H7 (cell line): ENCODE measurements around the gene HOXC13. TPM values are rescaled to one million over a fixed set of nuclear protein-coding genes. Genes with fewer than 3 reads are reported as not detected.

Experiments
- DNase-seq: peaks from one replicate; pipeline ENCODE4 v3.0.0; 2012
- H3K27me3 ChIP-seq: 2 replicates; pipeline ENCODE4 v1.6.0; 2011; ENCODE audit warnings: mild to moderate bottlenecking, low read length; ENCODE audit not compliant: control insufficient read depth, insufficient read depth
- H3K36me3 ChIP-seq: replicated peaks from 2 replicates; pipeline ENCODE4 v1.5.1; 2011; ENCODE audit warnings: low read length; ENCODE audit not compliant: control insufficient read depth, insufficient read depth
- H3K4me3 ChIP-seq: 2 replicates; pipeline ENCODE4 v1.5.1; 2011; ENCODE audit warnings: low read depth, mild to moderate bottlenecking, control low read depth, low read length, moderate library complexity; ENCODE audit not compliant: insufficient read depth
- total RNA-seq: library from RNA; depleted of rRNA; stranded (reverse); fragments of >200 nt; shearing (Covaris generic); gene quantifications from 2 replicates; pipeline ENCODE4 v1.2.3, GENCODE V29; 2014

Gene HOXC13
- total RNA-seq, 1 experiment from 2014 or later: not detected

DNA sequence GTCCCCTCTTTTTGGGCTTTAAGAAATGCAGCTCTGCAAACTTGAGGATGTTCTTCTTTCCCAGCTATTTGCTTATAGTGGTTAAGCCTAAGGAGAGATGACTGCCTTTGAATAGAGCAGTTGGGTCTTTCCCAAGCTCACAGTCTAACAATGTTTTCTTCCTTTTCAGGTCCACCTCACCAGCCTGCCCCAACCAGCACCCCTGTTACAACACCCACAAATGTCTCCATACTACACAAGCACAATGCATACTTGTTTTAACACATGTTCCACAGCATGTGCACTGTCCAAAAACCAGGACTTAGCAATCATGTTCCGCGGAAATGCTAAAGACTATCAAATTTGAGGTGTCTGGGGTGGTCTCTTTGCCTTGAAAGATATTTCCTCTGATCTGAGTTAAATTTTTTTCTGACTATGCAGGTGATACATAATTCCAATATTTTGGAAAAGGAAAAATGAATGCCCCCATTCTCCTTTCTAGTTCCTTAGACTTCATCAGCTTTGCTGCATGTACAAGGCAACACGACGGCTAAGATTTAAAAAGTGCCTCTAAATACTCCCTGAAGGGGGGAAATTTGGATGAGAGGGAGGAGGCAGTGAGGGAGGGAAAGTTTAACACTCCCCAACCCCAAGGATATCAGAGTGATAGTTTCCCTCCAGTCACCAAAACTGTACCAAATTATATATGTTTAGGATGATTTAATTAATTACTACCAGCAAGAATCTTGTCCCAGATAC is 6.6 kb upstream of the HOXC13 start:
- peaks cover 100% of the 10 kb centered on the region for H3K27me3 ChIP-seq
- H3K36me3 ChIP-seq: no peaks in the 10 kb centered on the region
- H3K4me3 ChIP-seq: no peak overlapping the region
- DNase-seq: no peak

DNA sequence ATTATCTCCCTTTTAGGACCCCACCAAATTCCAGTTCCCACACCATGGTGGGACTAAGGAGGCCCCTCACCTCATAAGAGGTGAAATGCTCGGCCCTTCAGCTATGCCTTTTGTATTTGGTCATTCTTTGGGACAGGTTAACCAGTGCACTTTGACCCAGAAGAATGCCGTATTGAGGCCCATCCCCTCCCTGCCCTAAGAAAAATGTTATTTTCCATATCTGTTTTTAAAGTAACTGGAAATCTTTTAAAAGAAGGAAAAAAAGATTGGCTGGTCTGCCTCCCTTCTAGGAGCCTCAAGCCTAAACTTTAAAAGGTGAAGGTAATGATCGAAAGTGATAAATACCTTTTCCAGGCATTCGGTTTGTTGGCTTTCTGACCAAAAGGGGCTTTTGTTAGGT is 5.7 kb upstream of the HOXC13 start:
- DNase-seq: no peak
- H3K27me3 ChIP-seq: peaks cover 100% of the 10 kb centered on the region
- no peaks in the 10 kb centered on the region for H3K36me3 ChIP-seq
- no peak overlapping the region for H3K4me3 ChIP-seq

DNA sequence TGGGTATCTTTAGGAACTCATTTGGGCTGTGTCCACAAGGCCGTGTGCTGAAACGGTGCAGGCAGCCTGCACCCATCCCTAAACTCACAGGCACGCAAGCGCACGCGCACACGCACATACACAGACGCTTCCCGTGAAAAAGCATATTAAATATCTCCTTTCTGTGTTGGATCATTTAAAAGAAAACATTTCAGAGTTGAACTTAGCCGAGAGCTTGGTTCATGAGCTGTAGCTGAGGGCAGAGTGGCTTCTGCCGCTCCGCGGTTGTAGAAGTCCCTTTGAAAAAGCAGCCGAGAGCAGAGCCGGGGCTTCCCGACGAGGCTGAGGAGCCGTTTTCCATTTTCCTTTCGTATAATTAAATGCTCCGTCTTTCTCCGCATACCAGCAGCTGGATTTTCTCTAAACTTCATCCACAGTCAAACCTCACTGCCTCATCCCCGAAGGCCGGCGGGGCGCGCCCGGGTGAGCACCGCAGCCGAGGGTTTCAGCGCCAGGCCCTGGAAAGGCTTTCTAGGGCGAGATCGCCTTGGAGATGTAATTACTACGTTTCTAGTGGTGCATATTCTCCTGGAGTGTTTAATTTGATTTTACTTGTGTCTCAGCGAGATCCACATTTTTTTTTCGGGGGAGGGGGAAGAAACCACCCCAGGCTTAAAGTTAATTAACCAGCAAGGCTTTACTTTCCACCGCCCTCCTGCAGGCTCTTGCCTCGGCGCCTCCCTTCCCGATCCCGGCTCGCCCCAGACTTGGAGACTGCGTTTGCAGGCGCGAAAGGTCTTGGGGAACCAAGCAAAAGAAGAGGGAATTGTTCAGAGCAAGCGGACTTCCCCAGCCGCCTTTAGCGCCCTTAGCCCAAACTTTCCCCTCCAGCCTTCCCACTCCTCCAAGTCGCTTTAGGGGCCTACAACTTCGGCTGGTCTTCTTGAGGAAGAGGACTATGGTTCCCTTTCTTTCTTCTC is 3.0 kb upstream of the HOXC13 start:
- DNase-seq: peak; percentile 56
- H3K4me3 ChIP-seq: no peak overlapping the region

DNA sequence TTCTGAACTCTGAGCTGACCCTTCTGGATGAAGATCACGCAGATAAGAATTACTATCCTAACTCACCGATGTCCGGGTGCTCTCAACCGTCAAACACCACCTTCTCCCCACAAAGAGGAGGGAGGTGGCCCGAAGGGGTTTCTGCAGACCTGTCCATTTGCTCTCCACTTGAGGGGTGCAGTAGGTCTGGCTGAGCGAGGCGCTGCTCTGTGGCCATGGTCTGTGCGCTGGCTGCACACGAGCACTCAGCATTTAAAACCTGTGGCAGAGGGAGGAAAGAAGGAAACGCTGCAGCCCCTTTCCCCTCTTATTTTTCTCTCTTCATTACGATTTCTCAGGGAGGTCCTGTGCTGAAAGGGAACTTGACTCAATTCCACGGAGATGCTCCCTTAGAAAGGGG is 1.5 kb upstream of the HOXC13 start:
- H3K27me3 ChIP-seq: peaks cover 100% of the 10 kb centered on the region

More for the DNA sequence above, 3.0 kb upstream of the HOXC13 start:
- no peaks in the 10 kb centered on the region for H3K36me3 ChIP-seq
- H3K27me3 ChIP-seq: peaks cover 100% of the 10 kb centered on the region

DNA sequence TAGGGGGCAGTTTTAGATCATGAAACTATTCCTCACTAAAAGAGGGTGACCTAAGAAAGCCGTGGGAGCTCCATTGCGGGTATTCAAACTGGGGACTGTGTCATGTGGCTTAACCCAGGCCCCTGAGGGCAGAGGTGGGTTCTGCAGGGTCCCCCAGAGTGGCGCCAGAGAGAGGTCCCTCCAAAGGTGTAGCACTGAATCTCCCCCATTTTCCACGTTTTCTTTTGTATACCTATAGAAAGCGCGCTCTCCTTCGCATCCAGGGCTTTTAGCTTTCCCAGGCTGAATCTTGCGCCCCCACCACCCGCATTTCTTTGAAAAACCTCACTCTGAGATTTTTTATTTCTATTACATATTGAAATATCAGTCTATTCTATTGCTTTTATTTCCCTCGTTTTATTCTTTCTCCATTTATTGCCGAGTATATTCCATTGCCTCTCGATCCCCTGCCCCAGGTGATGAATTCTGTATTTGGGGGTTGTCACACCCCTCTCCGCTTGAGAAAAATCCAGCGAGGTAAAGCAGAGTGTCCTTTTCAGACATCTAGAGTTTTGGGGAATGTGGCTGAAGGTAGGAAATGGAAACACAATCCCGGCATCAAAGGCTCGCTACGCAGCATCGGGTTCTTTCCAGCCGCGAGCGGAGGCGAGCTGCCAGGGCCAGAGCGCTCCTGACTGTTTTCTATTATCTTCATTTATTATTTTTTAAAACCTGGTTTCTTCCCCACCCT is 870 bp upstream of the HOXC13 start:
- no peak overlapping the region for H3K4me3 ChIP-seq

More for the DNA sequence above, 1.5 kb upstream of the HOXC13 start:
- no peak for DNase-seq
- Histone ChIP-seq H3K4me3 (no peak overlapping the region), H3K36me3 (no peaks in the 10 kb centered on the region)

DNA sequence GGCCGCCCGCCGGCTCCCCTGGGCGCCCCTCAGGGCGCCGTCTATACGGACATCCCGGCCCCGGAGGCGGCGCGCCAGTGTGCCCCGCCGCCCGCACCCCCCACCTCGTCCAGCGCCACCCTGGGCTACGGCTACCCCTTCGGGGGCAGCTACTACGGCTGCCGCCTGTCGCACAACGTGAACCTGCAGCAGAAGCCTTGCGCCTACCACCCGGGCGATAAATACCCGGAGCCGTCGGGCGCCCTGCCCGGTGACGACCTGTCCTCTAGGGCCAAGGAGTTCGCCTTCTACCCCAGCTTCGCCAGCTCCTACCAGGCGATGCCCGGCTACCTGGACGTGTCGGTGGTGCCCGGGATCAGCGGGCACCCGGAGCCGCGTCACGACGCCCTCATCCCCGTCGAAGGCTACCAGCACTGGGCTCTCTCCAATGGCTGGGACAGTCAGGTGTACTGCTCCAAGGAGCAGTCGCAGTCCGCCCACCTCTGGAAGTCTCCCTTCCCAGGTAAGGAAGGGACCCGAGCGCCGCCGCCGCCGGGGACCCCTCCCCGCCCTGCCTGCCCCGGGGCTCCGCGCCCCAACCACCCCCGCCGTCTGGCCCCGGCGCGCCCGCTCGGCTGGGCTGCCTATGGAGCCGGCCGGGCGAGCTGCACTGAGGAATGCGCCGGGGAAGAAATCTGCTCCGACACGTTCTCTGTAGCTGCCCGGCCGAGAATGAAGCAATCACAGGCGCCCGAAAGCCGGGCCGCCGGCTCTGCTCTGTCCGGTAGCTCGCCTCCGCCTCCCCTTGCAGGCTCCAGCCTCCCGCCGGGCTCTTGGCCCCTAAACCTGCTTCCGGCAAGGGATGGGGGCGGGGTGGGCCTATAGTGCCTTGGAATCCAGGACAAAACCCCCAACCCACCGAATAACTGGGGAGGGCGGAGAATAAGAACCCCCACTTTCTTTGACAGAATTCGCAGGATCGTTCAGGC is 794 bp downstream of the HOXC13 start:
- H3K4me3 ChIP-seq: no peak overlapping the region; the same call in 1 of the 2 replicates
- no peaks in the 10 kb centered on the region for H3K36me3 ChIP-seq
- peaks cover 100% of the 10 kb centered on the region for H3K27me3 ChIP-seq
- DNase-seq: peak; percentile 81

More for the DNA sequence above, 870 bp upstream of the HOXC13 start:
- H3K27me3 ChIP-seq: peaks cover 100% of the 10 kb centered on the region
- H3K36me3 ChIP-seq: no peaks in the 10 kb centered on the region
- peak; percentile 17 for DNase-seq

DNA sequence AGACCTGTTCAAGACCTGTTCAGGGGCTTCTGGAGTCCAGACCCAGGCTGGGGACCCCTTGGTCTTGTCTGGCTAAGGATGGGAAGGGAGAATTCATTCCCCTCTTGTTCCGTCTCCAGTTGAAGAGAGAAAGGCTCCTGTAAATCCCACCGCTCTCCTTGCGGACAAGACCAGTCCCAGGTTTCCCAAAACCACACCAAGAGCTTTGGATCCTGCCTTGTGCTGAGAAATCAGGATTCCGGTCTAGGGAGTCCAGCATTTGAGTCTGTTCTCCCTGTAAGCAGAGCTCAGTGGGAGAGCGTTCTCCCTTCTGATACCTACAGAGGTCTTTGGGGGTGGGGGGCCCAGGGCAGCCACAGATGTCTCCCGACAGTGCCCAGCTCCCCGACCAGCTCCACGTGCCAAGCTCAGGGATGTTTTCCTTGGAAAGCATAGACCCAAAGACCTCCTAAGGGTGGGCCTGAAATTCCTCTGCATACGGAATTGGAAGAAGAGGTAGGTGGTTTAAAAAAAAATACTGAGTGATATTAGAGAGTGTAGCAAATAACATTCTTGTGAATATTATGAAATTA is 1.9 kb downstream of the HOXC13 start:
- peaks cover 100% of the 10 kb centered on the region for H3K27me3 ChIP-seq
- DNase-seq: peak; percentile 28
- no peaks in the 10 kb centered on the region for H3K36me3 ChIP-seq
- no peak overlapping the region for H3K4me3 ChIP-seq

DNA sequence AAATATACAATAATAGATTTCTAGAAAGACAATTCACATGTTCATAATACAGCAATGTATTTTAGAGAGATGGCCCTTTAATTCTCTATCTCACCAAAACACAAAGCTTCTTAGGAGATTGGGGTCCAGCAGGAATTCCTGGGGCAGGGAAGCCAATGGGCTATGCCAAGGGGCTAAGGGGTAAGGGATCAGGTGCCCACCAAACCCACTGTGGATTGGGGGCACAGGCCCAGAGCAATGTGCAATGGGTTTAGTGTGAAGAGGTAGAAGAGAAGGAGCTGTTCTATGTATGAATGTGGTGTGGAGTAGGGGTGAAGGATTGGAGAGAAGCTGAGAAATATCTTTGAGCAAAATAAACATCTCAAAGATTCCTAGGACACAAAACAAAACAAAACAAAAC is 2.6 kb downstream of the HOXC13 start:
- Histone ChIP-seq H3K4me3 (no peak overlapping the region), H3K36me3 (no peaks in the 10 kb centered on the region), H3K27me3 (peaks cover 100% of the 10 kb centered on the region)
- peak; percentile 5 for DNase-seq

DNA sequence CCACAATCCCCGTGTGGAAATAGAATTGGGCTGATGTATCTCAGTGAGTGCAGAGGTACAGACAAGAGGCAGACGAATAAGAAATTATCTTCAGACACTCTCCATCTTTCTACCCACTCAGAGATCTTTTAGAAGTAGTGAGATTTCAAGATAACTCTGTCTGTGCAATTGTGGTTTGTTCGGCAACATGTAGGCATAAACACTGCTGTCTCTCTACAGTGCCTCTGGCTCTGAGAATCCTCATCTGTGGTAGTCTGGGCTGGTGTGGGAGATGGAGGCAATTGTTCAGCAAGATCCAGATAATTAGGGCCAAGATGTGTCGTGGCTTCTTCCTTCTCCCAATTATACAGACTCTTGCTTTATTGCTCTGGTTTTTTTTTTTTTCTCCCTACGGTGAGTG is 3.1 kb downstream of the HOXC13 start:
- Histone ChIP-seq H3K27me3 (peaks cover 100% of the 10 kb centered on the region), H3K4me3 (no peak overlapping the region), H3K36me3 (no peaks in the 10 kb centered on the region)
- DNase-seq: peak; percentile 11

DNA sequence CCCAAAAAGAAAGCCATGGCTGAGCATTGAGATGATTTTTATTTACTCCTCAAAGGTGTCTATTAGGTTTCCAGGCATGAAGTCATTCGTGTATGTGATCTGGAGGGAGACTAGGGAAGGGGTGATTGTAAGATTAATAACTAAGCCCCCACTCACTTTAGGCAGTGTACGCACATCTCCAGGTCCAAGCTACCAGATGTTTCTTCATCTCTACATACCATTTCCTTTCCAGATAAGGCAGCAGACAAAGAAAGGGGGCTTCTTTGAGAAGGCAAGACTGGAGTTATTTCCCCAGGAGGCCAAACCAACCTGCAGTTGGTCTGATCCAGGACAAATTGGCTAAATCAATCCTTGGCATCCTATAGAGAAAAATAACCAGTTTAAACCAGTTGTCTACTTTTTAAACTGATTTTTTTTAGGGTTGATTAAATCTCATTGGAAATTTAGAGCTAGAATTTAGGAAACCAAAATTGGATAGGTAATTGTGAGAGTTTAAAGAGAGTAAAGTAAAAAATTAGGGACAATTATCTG is 3.9 kb downstream of the HOXC13 start:
- Histone ChIP-seq H3K4me3 (no peak overlapping the region), H3K36me3 (no peaks in the 10 kb centered on the region), H3K27me3 (peaks cover 100% of the 10 kb centered on the region)
- DNase-seq: no peak

DNA sequence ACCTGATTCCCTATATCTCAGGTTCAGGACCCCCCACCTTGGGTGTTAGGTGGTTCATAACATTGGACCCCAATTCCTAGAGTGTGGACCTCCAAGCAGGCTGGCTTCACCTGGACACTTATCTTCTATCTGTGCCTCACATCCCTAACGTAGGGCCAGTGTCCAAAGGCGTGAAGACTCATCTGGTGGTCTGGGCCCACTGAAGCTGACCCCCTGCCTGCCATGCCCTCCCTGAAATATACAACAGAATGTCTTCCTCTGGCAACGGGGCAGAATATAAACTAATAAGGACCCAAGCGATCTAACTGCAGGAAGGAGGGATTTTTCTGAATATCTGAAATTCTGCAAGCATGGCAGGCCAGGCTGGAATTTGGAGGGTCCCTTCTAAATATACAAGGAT is 5.6 kb downstream of the HOXC13 start:
- Histone ChIP-seq H3K27me3 (peaks cover 100% of the 10 kb centered on the region), H3K4me3 (no peak overlapping the region), H3K36me3 (no peaks in the 10 kb centered on the region)
- DNase-seq: peak; percentile 25

DNA sequence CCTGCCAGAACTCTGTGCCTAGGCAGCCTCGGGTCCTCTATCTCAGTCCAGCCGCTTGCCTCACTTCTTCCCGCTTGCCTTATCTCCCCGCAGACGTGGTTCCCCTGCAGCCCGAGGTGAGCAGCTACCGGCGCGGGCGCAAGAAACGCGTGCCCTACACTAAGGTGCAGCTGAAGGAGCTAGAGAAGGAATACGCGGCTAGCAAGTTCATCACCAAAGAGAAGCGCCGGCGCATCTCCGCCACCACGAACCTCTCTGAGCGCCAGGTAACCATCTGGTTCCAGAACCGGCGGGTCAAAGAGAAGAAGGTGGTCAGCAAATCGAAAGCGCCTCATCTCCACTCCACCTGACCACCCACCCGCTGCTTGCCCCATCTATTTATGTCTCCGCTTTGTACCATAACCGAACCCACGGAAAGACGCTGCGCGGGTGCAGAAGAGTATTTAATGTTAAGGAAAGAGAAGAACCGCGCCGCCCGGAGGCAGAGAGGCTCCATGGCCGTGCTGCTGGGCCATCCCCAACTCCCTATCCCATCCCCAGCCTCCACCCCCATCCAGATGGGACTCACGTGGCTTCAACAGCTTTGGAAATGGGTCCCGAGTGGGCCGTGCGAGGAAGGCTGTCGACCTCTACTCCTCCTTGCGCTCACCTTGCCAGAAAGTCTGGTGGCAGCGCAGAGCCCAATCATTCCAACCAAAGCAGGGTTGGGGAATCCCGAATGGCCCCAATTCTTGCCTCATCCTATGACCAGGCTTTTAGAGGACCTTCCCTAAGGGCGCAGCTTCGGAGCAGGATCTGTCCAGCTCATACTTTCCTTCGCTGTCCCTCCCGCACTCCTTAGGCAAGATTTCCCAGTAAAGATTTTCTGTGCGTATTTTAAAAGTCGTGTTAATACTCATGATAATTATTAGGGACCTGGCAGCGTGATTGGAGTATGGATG is 6.5 kb downstream of the HOXC13 start:
- Histone ChIP-seq H3K36me3 (no peaks in the 10 kb centered on the region), H3K4me3 (no peak overlapping the region), H3K27me3 (peaks cover 100% of the 10 kb centered on the region)
- DNase-seq: peak; percentile 78
